Measurements from ENCODE around the gene DYNLT1.
"Not testable (repeated sequence)": the region's sequence is repeated elsewhere in the genome, so short reads cannot be mapped to it uniquely, and the experiment has no call there.

Gene DYNLT1

DNA sequence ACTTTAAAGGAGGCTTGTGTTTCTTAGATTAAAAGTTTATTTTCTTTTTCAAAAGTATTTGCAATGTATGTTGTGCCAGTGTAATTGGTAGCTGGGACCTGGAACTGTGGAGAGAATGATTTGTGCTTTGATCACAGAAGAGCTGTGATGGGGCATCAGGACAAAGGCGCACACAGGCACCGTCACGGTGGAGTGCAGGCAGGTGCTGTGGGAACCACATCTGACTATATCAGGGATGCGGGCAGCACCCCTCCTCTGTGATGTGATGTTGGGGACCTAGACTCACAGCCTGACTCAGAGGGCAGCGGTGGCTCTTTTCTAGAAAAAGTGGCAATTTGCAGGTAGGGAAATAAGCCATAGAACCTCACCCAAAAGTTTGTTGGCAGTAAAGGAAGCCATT is 39.8 kb upstream of the DYNLT1 start:
- CTCF ChIA-PET = interaction anchor here (0.8 to 2.8 kb wide), 4 partner anchors 11 to 35 kb away, joined by 3 to 17 read pairs (median 10); partner anchors contain the start of gene SYTL3

GRCh38 chr6:158680481-158680880 is 35.9 kb upstream of the DYNLT1 start:
- CTCF ChIA-PET = no interaction called here
- no peaks in the 10 kb centered on the region for H3K9me3 ChIP-seq (ENCODE audit: control extremely low read depth in 1 of 5, control insufficient read depth in 4 of 5, insufficient read depth in 2 of 5, low read depth in 1 of 5, low read length in 4 of 5)
- no peaks in the 10 kb centered on the region for H3K27me3 ChIP-seq (replicated peaks in 2 of 5; ENCODE audit: control insufficient read depth in 4 of 5, insufficient read depth in 5 of 5, low read length in 4 of 5)
- H3K4me1 ChIP-seq (ENCODE audit: control extremely low read depth in 1 of 4, control insufficient read depth in 4 of 4, insufficient read depth in 4 of 4, low read length in 3 of 4) = peaks cover 3 to 13% (median 7%) of the 10 kb centered on the region in 4 experiments
- WGBS (ENCODE audit: insufficient coverage) = 100% methylated on average over 3 of the region's 6 CpGs
- DNase-seq = no peak
- H3K27ac ChIP-seq (ENCODE audit: insufficient read depth in 1 of 2, low read depth in 1 of 2, low read length in 2 of 2, poor library complexity in 1 of 2, severe bottlenecking in 2 of 2) = no peak overlapping the region
- POLR2A ChIA-PET = no interaction called here
- no peak overlapping the region for H3K4me3 ChIP-seq (ENCODE audit: control insufficient read depth in 1 of 7, extremely low read depth in 1 of 7, insufficient read depth in 4 of 7, low read depth in 2 of 7, low read length in 6 of 7)
- H3K36me3 ChIP-seq (ENCODE audit: control insufficient read depth in 4 of 4, insufficient read depth in 4 of 4, low read length in 3 of 4) = no peaks in the 10 kb centered on the region

More for the DNA sequence above, 39.8 kb upstream of the DYNLT1 start:
- H3K27ac ChIP-seq (ENCODE audit: insufficient read depth in 1 of 2, low read depth in 1 of 2, low read length in 2 of 2, poor library complexity in 1 of 2, severe bottlenecking in 2 of 2) = no peak overlapping the region
- H3K9me3 ChIP-seq (ENCODE audit: control extremely low read depth in 1 of 5, control insufficient read depth in 4 of 5, insufficient read depth in 2 of 5, low read depth in 1 of 5, low read length in 4 of 5) = peaks cover 0 to 9% (median 4%) of the 10 kb centered on the region in 5 experiments
- no peak for DNase-seq
- WGBS (ENCODE audit: insufficient coverage) = 100% methylated on average over 5 of the region's 5 CpGs
- no peaks in the 10 kb centered on the region for H3K27me3 ChIP-seq (replicated peaks in 2 of 5; ENCODE audit: control insufficient read depth in 4 of 5, insufficient read depth in 5 of 5, low read length in 4 of 5)
- POLR2A ChIA-PET = no interaction called here
- H3K4me1 ChIP-seq (ENCODE audit: control extremely low read depth in 1 of 4, control insufficient read depth in 4 of 4, insufficient read depth in 4 of 4, low read length in 3 of 4) = peaks cover 14 to 35% (median 31%) of the 10 kb centered on the region in 4 experiments
- no peak overlapping the region for H3K4me3 ChIP-seq (ENCODE audit: control insufficient read depth in 1 of 7, extremely low read depth in 1 of 7, insufficient read depth in 4 of 7, low read depth in 2 of 7, low read length in 6 of 7)
- H3K36me3 ChIP-seq (ENCODE audit: control insufficient read depth in 4 of 4, insufficient read depth in 4 of 4, low read length in 3 of 4) = no peaks in the 10 kb centered on the region

- Histone ChIP-seq H3K9me3 (ENCODE audit: control extremely low read depth in 1 of 5, control insufficient read depth in 4 of 5, insufficient read depth in 2 of 5, low read depth in 1 of 5, low read length in 4 of 5) (no peaks in the 10 kb centered on the region), H3K27me3 (replicated peaks in 2 of 5; ENCODE audit: control insufficient read depth in 4 of 5, insufficient read depth in 5 of 5, low read length in 4 of 5) (no peaks in the 10 kb centered on the region), H3K27ac (ENCODE audit: insufficient read depth in 1 of 2, low read depth in 1 of 2, low read length in 2 of 2, poor library complexity in 1 of 2, severe bottlenecking in 2 of 2) (no peak overlapping the region), H3K36me3 (ENCODE audit: control insufficient read depth in 4 of 4, insufficient read depth in 4 of 4, low read length in 3 of 4) (no peaks in the 10 kb centered on the region), H3K4me3 (ENCODE audit: control insufficient read depth in 1 of 7, extremely low read depth in 1 of 7, insufficient read depth in 4 of 7, low read depth in 2 of 7, low read length in 6 of 7) (no peak overlapping the region), H3K4me1 (ENCODE audit: control extremely low read depth in 1 of 4, control insufficient read depth in 4 of 4, insufficient read depth in 4 of 4, low read length in 3 of 4) (peaks cover 3 to 9% (median 6%) of the 10 kb centered on the region in 4 experiments)
- WGBS (ENCODE audit: insufficient coverage) = 100% methylated on average over 2 of the region's 2 CpGs
- ChIA-PET POLR2A (no interaction called here), CTCF (interaction anchor here (0.8 kb wide), 1 partner anchor 11 kb away, joined by 3 read pairs; no protein-coding TSS in a partner anchor)
- DNase-seq = no peak
These were observed 35.5 kb upstream of the DYNLT1 start for GRCh38 chr6:158680015-158680414.

DNA sequence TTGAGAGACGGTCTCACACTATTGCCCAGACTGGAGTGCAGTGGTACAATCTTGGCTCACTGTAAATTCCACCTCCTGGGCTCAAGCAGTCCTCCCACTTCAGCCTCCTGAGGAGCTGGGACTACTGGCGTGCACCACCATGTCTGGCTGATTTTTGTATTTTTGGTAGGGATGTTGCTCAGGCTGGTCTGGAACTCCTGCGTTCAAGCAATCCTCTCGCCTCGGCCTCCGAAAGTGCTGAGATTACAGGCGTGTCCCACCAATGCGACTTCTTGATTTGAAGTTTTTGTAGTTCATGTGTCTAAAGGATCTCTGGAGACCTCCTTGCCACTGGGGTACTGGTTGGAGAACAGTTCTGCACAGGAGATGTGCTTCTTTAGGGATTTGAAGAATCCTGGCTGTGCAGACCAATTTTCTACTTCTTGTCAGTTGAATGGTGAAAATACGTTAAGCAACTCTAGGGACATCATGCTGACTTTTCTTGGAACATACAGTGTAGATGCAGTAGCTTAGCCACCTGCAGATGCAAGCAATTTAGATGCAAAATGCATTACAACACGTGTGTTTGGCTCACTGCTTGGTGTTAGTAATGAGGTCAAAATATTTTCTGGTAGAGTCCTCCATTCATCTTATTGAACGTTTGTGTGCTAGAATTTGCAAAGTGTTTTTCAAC is 33.5 kb upstream of the DYNLT1 start:
- Histone ChIP-seq H3K27ac (ENCODE audit: insufficient read depth in 1 of 2, low read depth in 1 of 2, low read length in 2 of 2, poor library complexity in 1 of 2, severe bottlenecking in 2 of 2) (no peak overlapping the region), H3K4me3 (ENCODE audit: control insufficient read depth in 1 of 7, extremely low read depth in 1 of 7, insufficient read depth in 4 of 7, low read depth in 2 of 7, low read length in 6 of 7) (no peak overlapping the region), H3K9me3 (ENCODE audit: control extremely low read depth in 1 of 5, control insufficient read depth in 4 of 5, insufficient read depth in 2 of 5, low read depth in 1 of 5, low read length in 4 of 5) (no peaks in the 10 kb centered on the region), H3K4me1 (ENCODE audit: control extremely low read depth in 1 of 4, control insufficient read depth in 4 of 4, insufficient read depth in 4 of 4, low read length in 3 of 4) (no peaks in the 10 kb centered on the region), H3K36me3 (ENCODE audit: control insufficient read depth in 4 of 4, insufficient read depth in 4 of 4, low read length in 3 of 4) (no peaks in the 10 kb centered on the region), H3K27me3 (replicated peaks in 2 of 5; ENCODE audit: control insufficient read depth in 4 of 5, insufficient read depth in 5 of 5, low read length in 4 of 5) (no peaks in the 10 kb centered on the region)
- POLR2A ChIA-PET = no interaction called here
- no peak for DNase-seq
- WGBS (ENCODE audit: insufficient coverage) = 96% methylated on average over 9 of the region's 11 CpGs
- CTCF ChIA-PET = interaction anchor here (1.4 kb wide), 1 partner anchor 16 kb away, joined by 6 read pairs; no protein-coding TSS in a partner anchor

DNA sequence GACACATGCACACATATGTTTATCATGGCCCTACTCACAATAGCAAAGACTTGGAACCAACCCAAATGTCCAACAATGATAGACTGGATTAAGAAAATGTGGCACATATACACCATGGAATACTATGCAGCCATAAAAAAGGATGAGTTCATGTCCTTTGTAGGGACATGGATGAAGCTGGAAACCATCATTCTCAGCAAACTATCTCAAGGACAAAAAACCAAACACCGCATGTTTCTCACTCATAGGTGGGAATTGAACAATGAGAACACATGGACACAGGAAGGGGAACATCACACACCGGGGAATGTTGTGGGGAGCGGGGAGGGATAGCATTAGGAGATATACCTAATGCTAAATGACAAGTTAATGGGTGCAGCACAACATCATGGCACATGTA is 32.6 kb upstream of the DYNLT1 start:
- H3K36me3 ChIP-seq (ENCODE audit: control insufficient read depth in 4 of 4, insufficient read depth in 4 of 4, low read length in 3 of 4); DNase-seq; H3K27ac ChIP-seq (ENCODE audit: insufficient read depth in 1 of 2, low read depth in 1 of 2, low read length in 2 of 2, poor library complexity in 1 of 2, severe bottlenecking in 2 of 2); POLR2A ChIA-PET; H3K9me3 ChIP-seq (ENCODE audit: control extremely low read depth in 1 of 5, control insufficient read depth in 4 of 5, insufficient read depth in 2 of 5, low read depth in 1 of 5, low read length in 4 of 5); H3K4me1 ChIP-seq (ENCODE audit: control extremely low read depth in 1 of 4, control insufficient read depth in 4 of 4, insufficient read depth in 4 of 4, low read length in 3 of 4); H3K4me3 ChIP-seq (ENCODE audit: control insufficient read depth in 1 of 7, extremely low read depth in 1 of 7, insufficient read depth in 4 of 7, low read depth in 2 of 7, low read length in 6 of 7); H3K27me3 ChIP-seq (replicated peaks in 2 of 5; ENCODE audit: control insufficient read depth in 4 of 5, insufficient read depth in 5 of 5, low read length in 4 of 5): not testable (repeated sequence)
- CTCF ChIA-PET = interaction anchor here (1.4 kb wide), 1 partner anchor 15 kb away, joined by 6 read pairs; no protein-coding TSS in a partner anchor
- WGBS (ENCODE audit: insufficient coverage) = 86% methylated on average over 2 of the region's 3 CpGs

GRCh38 chr6:158674342-158675131 is 30.0 kb upstream of the DYNLT1 start:
- no peaks in the 10 kb centered on the region for H3K9me3 ChIP-seq (ENCODE audit: control extremely low read depth in 1 of 5, control insufficient read depth in 4 of 5, insufficient read depth in 2 of 5, low read depth in 1 of 5, low read length in 4 of 5)
- ChIA-PET POLR2A (interaction anchor here (0.6 kb wide), 1 partner anchor 96 kb away, joined by 4 read pairs; no protein-coding TSS in a partner anchor), CTCF (interaction anchor here (1.0 to 2.3 kb wide), 2 partner anchors 10 to 12 kb away, joined by 3 to 10 read pairs; no protein-coding TSS in a partner anchor)
- 100% methylated on average over 12 of the region's 14 CpGs for WGBS (ENCODE audit: insufficient coverage)
- no peaks in the 10 kb centered on the region for H3K36me3 ChIP-seq (ENCODE audit: control insufficient read depth in 4 of 4, insufficient read depth in 4 of 4, low read length in 3 of 4)
- no peak overlapping the region for H3K27ac ChIP-seq (ENCODE audit: insufficient read depth in 1 of 2, low read depth in 1 of 2, low read length in 2 of 2, poor library complexity in 1 of 2, severe bottlenecking in 2 of 2)
- no peak for DNase-seq
- no peak overlapping the region for H3K4me3 ChIP-seq (ENCODE audit: control insufficient read depth in 1 of 7, extremely low read depth in 1 of 7, insufficient read depth in 4 of 7, low read depth in 2 of 7, low read length in 6 of 7)
- H3K4me1 ChIP-seq (ENCODE audit: control extremely low read depth in 1 of 4, control insufficient read depth in 4 of 4, insufficient read depth in 4 of 4, low read length in 3 of 4) = no peaks in the 10 kb centered on the region
- H3K27me3 ChIP-seq (replicated peaks in 2 of 5; ENCODE audit: control insufficient read depth in 4 of 5, insufficient read depth in 5 of 5, low read length in 4 of 5) = no peaks in the 10 kb centered on the region

GRCh38 chr6:158672726-158673125 is 28.2 kb upstream of the DYNLT1 start:
- ChIA-PET POLR2A (no interaction called here), CTCF (interaction anchor here (0.6 to 2.6 kb wide), 6 partner anchors 10 to 35 kb away, joined by 3 to 12 read pairs (median 3); no protein-coding TSS in a partner anchor)
- peaks cover 0 to 3% (median 3%) of the 10 kb centered on the region in 4 experiments for H3K4me1 ChIP-seq (ENCODE audit: control extremely low read depth in 1 of 4, control insufficient read depth in 4 of 4, insufficient read depth in 4 of 4, low read length in 3 of 4)
- H3K4me3 ChIP-seq (ENCODE audit: control insufficient read depth in 1 of 7, extremely low read depth in 1 of 7, insufficient read depth in 4 of 7, low read depth in 2 of 7, low read length in 6 of 7) = no peak overlapping the region
- H3K27ac ChIP-seq (ENCODE audit: insufficient read depth in 1 of 2, low read depth in 1 of 2, low read length in 2 of 2, poor library complexity in 1 of 2, severe bottlenecking in 2 of 2) = no peak overlapping the region
- H3K27me3 ChIP-seq (replicated peaks in 2 of 5; ENCODE audit: control insufficient read depth in 4 of 5, insufficient read depth in 5 of 5, low read length in 4 of 5) = no peaks in the 10 kb centered on the region
- no peaks in the 10 kb centered on the region for H3K9me3 ChIP-seq (ENCODE audit: control extremely low read depth in 1 of 5, control insufficient read depth in 4 of 5, insufficient read depth in 2 of 5, low read depth in 1 of 5, low read length in 4 of 5)
- WGBS (ENCODE audit: insufficient coverage) = 100% methylated on average over 1 of the region's 6 CpGs
- DNase-seq = no peak
- no peaks in the 10 kb centered on the region for H3K36me3 ChIP-seq (ENCODE audit: control insufficient read depth in 4 of 4, insufficient read depth in 4 of 4, low read length in 3 of 4)

Measured in common myeloid progenitor, CD34-positive (primary cell).